H1 (cell line): Measurements from ENCODE around the gene AIG1.

Experiments used
- BCL11A ChIP-seq, 2 experiments: IDR thresholded peaks; one replicate each; pipeline ENCODE4 v1.6.1; 2011; ENCODE audit warnings: low read depth in 2 of 2, low read length in 2 of 2, mild to moderate bottlenecking in 2 of 2
- CHD2 ChIP-seq: IDR thresholded peaks from 2 replicates; pipeline ENCODE4 v1.6.1; 2012; ENCODE audit warnings: low read length, improper control_type of control experiment
- FOSL1 ChIP-seq: IDR thresholded peaks from 2 replicates; pipeline ENCODE4 v1.6.1; 2011; ENCODE audit warnings: mild to moderate bottlenecking, low read depth, low read length, moderate library complexity; ENCODE audit not compliant: insufficient read depth
- HDAC2 ChIP-seq, 2 experiments: fragments of 300-600 bp in 1 of 2; sonication (generic) in 1 of 2; IDR thresholded peaks; 2 replicates each; pipeline ENCODE4 v1.6.1; 2011 to 2012; ENCODE audit warnings: low read depth in 2 of 2, low read length in 2 of 2, mild to moderate bottlenecking in 2 of 2, moderate library complexity in 2 of 2, borderline replicate concordance in 1 of 2, inconsistent platforms in 1 of 2
- MAFK ChIP-seq: IDR thresholded peaks from 2 replicates; pipeline ENCODE4 v1.6.1; 2012; ENCODE audit warnings: low read depth, mild to moderate bottlenecking, improper control_type of control experiment, low read length
- POLR2AphosphoS5 ChIP-seq: IDR thresholded peaks from 2 replicates; pipeline ENCODE4 v1.6.1; 2011; ENCODE audit warnings: low read depth, low read length
- SAP30 ChIP-seq: fragments of 300-600 bp; sonication (generic); IDR thresholded peaks from 2 replicates; pipeline ENCODE4 v1.7.1; 2012; ENCODE audit warnings: low read length, moderate library complexity, mild to moderate bottlenecking, inconsistent platforms; ENCODE audit not compliant: insufficient read depth, insufficient replicate concordance
- SP1 ChIP-seq: IDR thresholded peaks from 2 replicates; pipeline ENCODE4 v1.6.1; 2011; ENCODE audit warnings: low read depth, low read length
- YY1 ChIP-seq: IDR thresholded peaks from 2 replicates; pipeline ENCODE4 v1.6.1; 2011; ENCODE audit warnings: low read depth, mild to moderate bottlenecking, low read length
- ZNF274 ChIP-seq: IDR thresholded peaks from 2 replicates; pipeline ENCODE4 v1.7.0; 2012; ENCODE audit warnings: low read length, borderline replicate concordance; ENCODE audit errors: extremely low read depth
- TF ChIP-seq, protein P1 (sequence below), 3 experiments: IDR thresholded peaks; 1 replicate in 2 of 3; 2 replicates in 1 of 3; pipeline versions ENCODE4 v1.5.1 to v1.6.1; 2011; ENCODE audit warnings: low read length in 3 of 3, mild to moderate bottlenecking in 3 of 3, inconsistent platforms in 2 of 3, low read depth in 1 of 3, moderate library complexity in 1 of 3; ENCODE audit not compliant: insufficient read depth in 1 of 3; ENCODE audit errors: control extremely low read depth in 1 of 3
- TF ChIP-seq, protein P2 (sequence below): IDR thresholded peaks from 2 replicates; pipeline ENCODE4 v1.6.1; 2011; ENCODE audit warnings: low read depth, mild to moderate bottlenecking, low read length; ENCODE audit not compliant: insufficient read depth
- TF ChIP-seq, protein P3 (sequence below): IDR thresholded peaks from 2 replicates; pipeline ENCODE4 v1.6.1; 2012; ENCODE audit warnings: inconsistent platforms

- TF ChIP-seq, protein P1, sequence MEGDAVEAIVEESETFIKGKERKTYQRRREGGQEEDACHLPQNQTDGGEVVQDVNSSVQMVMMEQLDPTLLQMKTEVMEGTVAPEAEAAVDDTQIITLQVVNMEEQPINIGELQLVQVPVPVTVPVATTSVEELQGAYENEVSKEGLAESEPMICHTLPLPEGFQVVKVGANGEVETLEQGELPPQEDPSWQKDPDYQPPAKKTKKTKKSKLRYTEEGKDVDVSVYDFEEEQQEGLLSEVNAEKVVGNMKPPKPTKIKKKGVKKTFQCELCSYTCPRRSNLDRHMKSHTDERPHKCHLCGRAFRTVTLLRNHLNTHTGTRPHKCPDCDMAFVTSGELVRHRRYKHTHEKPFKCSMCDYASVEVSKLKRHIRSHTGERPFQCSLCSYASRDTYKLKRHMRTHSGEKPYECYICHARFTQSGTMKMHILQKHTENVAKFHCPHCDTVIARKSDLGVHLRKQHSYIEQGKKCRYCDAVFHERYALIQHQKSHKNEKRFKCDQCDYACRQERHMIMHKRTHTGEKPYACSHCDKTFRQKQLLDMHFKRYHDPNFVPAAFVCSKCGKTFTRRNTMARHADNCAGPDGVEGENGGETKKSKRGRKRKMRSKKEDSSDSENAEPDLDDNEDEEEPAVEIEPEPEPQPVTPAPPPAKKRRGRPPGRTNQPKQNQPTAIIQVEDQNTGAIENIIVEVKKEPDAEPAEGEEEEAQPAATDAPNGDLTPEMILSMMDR (IDR thresholded peaks at IDR 0.05; ENCODE audit: control extremely low read depth in 1 of 3, insufficient read depth in 1 of 3, low read depth in 1 of 3, low read length in 3 of 3) = no peak
- TF ChIP-seq FOSL1 (no peak), HDAC2 (IDR thresholded peaks at IDR 0.05; ENCODE audit: borderline replicate concordance in 1 of 2, low read depth in 2 of 2, low read length in 2 of 2) (no peak), POLR2AphosphoS5 (no peak), MAFK (no peak), ZNF274 (no peak), CHD2 (no peak), SP1 (no peak), YY1 (no peak), SAP30 (no peak), BCL11A (IDR thresholded peaks at IDR 0.05; ENCODE audit: low read depth in 2 of 2, low read length in 2 of 2) (no peak)
- TF ChIP-seq, protein P2, sequence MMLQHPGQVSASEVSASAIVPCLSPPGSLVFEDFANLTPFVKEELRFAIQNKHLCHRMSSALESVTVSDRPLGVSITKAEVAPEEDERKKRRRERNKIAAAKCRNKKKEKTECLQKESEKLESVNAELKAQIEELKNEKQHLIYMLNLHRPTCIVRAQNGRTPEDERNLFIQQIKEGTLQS = no peak
- TF ChIP-seq, protein P3, sequence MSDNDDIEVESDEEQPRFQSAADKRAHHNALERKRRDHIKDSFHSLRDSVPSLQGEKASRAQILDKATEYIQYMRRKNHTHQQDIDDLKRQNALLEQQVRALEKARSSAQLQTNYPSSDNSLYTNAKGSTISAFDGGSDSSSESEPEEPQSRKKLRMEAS = no peak
Measured at GRCh38 chr6:143329323-143329722, 268.6 kb downstream of the AIG1 start.
